ENCODE data around the gene VASH1.

VASH1 gene

GRCh38 chr14:76784881-76785280, 23.6 kb downstream of the VASH1 start:
- DNase-seq (ENCODE audit: low read depth) = peak; percentile 19

GRCh38 chr14:76786601-76787000, 25.3 kb downstream of the VASH1 start:
- no peak for DNase-seq (ENCODE audit: low read depth)

GRCh38 chr14:76792422-76792821, 31.2 kb downstream of the VASH1 start:
- DNase-seq (ENCODE audit: low read depth) = no peak

- DNase-seq (ENCODE audit: low read depth) = no peak
These were observed 32.1 kb downstream of the VASH1 start for GRCh38 chr14:76793324-76793723.

GRCh38 chr14:76793956-76794355, 32.7 kb downstream of the VASH1 start:
- DNase-seq (ENCODE audit: low read depth) = no peak

- no peak for DNase-seq (ENCODE audit: low read depth)
These were observed 45.2 kb downstream of the VASH1 start for GRCh38 chr14:76806446-76806845.

GRCh38 chr14:76808011-76808410, 46.7 kb downstream of the VASH1 start:
- DNase-seq (ENCODE audit: low read depth) = no peak

- DNase-seq (ENCODE audit: low read depth) = no peak
These were observed 47.7 kb downstream of the VASH1 start for GRCh38 chr14:76808990-76809389.

- DNase-seq (ENCODE audit: low read depth) = no peak
These were observed 49.3 kb downstream of the VASH1 start for GRCh38 chr14:76810525-76810924.

GRCh38 chr14:76810953-76811400, 49.7 kb downstream of the VASH1 start:
- DNase-seq (ENCODE audit: low read depth) = no peak

GRCh38 chr14:76811561-76811960, 50.3 kb downstream of the VASH1 start:
- DNase-seq (ENCODE audit: low read depth) = no peak

GRCh38 chr14:76812093-76812421, 50.8 kb downstream of the VASH1 start:
- no peak for DNase-seq (ENCODE audit: low read depth)

GRCh38 chr14:76812422-76813383, 51.4 kb downstream of the VASH1 start, which contains the start of gene ANGEL1:
TSS of gene ANGEL1 (minus strand) at chr14:76812882. CDS start at chr14:76812827, 55 bp downstream.
- DNase-seq (ENCODE audit: low read depth) = peak; percentile 96

GRCh38 chr14:76814726-76815645, 53.7 kb downstream of the VASH1 start:
- no peak for DNase-seq (ENCODE audit: low read depth)

GRCh38 chr14:76820700-76821099, 59.4 kb downstream of the VASH1 start:
- no peak for DNase-seq (ENCODE audit: low read depth)

- no peak for DNase-seq (ENCODE audit: low read depth)
These were observed 64.9 kb downstream of the VASH1 start, which contains the start of gene LRRC74A for GRCh38 chr14:76826122-76826521. TSS of gene LRRC74A (plus strand) at chr14:76826408. CDS start at chr14:76826698, 290 bp downstream.

GRCh38 chr14:76827696-76828296, 66.5 kb downstream of the VASH1 start:
- no peak for DNase-seq (ENCODE audit: low read depth)

GRCh38 chr14:76828339-76829012, 67.2 kb downstream of the VASH1 start:
- DNase-seq (ENCODE audit: low read depth) = no peak

- no peak for DNase-seq (ENCODE audit: low read depth)
These were observed 67.7 kb downstream of the VASH1 start for GRCh38 chr14:76829013-76829365.

- DNase-seq (ENCODE audit: low read depth) = no peak
These were observed 68.6 kb downstream of the VASH1 start for GRCh38 chr14:76829650-76830421.

- DNase-seq (ENCODE audit: low read depth) = no peak
These were observed 69.3 kb downstream of the VASH1 start for GRCh38 chr14:76830556-76830955.

All from activated T-cell treated with anti-CD3 and anti-CD28 coated beads for 1 hour (primary cell).